GM12878 (cell line): ENCODE results near the gene GPR17. TPM values are rescaled to one million over a fixed set of nuclear protein-coding genes. Genes with fewer than 3 reads are reported as not detected.
A peak's percentile ranks its signal among the peaks of the same experiment; 100 is the strongest.

Source experiments
- ATAC-seq: fragments of 200-7000 bp; cut with Tn5 transposase; 3 replicates; pipeline ENCODE4 v1.9.1; 2020; ENCODE audit warnings: mild to moderate bottlenecking, moderate library complexity
- BruUV-seq: library from RNA; stranded (reverse); fragments of 400-500 nt; replicated peaks from 2 replicates; lab custom pipeline; 2021; lab: Mats Ljungman, UMichigan
- CTCF ChIA-PET: fragments of 300-600 bp; sonication (Branson Sonifier 250); formaldehyde crosslinking; extraction: SDS; loops from one replicate; lab custom pipeline; 2021; ENCODE audit warnings: inconsistent platforms; lab: Yijun Ruan, JAX
- POLR2A ChIA-PET: fragments of 350-600 bp; formaldehyde crosslinking; extraction: SDS; loops from one replicate; lab custom pipeline; 2021; ENCODE audit warnings: inconsistent platforms; lab: Charles Lee
- RAD21 ChIA-PET: fragments of 300-600 bp; sonication (Branson Sonifier 250); formaldehyde crosslinking; loops from one replicate; lab custom pipeline; 2023; ENCODE audit warnings: antibody characterized with exemption; ENCODE audit not compliant: unreplicated experiment; lab: Charles Lee
- SMC1A ChIA-PET: fragments of 300-600 bp; sonication (Branson Sonifier 250); formaldehyde crosslinking; loops from one replicate; lab custom pipeline; 2023; ENCODE audit not compliant: unreplicated experiment, uncharacterized antibody; lab: Charles Lee
- DNase-seq: peaks from one replicate; pipeline ENCODE4 v3.0.0-alpha.2; 2011; ENCODE audit warnings: low read depth, low spot score
- FAIRE-seq: peaks from 3 replicates; lab custom pipeline; 2011; peaks lifted over from hg19 to GRCh38; lab: Jason Lieb, UNC
- H2AFZ ChIP-seq: 2 replicates; pipeline ENCODE4 v1.6.0; 2011; ENCODE audit warnings: low read depth, low read length, control low read depth; ENCODE audit not compliant: control insufficient read depth
- H3K27ac ChIP-seq: 2 replicates; pipeline ENCODE4 v1.5.1; 2011; ENCODE audit warnings: control low read depth; ENCODE audit not compliant: control insufficient read depth, insufficient read depth
- H3K27me3 ChIP-seq, 2 experiments: replicated peaks in 1 of 2; 2 replicates each; pipeline versions ENCODE4 v1.6.0 to v1.6.1; 2011; ENCODE audit warnings: low read length in 1 of 2; ENCODE audit not compliant: control insufficient read depth in 2 of 2, insufficient read depth in 2 of 2
- H3K36me3 ChIP-seq, 2 experiments: 2 replicates each; pipeline ENCODE4 v1.5.1; 2011; ENCODE audit warnings: low read length in 1 of 2; ENCODE audit not compliant: control insufficient read depth in 2 of 2, insufficient read depth in 2 of 2
- H3K4me1 ChIP-seq: 2 replicates; pipeline ENCODE4 v1.6.1; 2011; ENCODE audit warnings: mild to moderate bottlenecking, low read length, moderate library complexity, mixed read lengths; ENCODE audit not compliant: control insufficient read depth, insufficient read depth
- H3K4me2 ChIP-seq: 2 replicates; pipeline ENCODE4 v1.6.0; 2011; ENCODE audit warnings: control low read depth; ENCODE audit not compliant: control insufficient read depth, insufficient read depth
- H3K4me3 ChIP-seq: fragments of 200-600 bp; sonication (generic); 2 replicates; pipeline ENCODE4 v1.5.1; 2016
- H3K79me2 ChIP-seq: 2 replicates; pipeline ENCODE4 v1.6.0; 2011; ENCODE audit warnings: low read length; ENCODE audit not compliant: control insufficient read depth, insufficient read depth
- H3K9ac ChIP-seq: 2 replicates; pipeline ENCODE4 v1.8.0; 2011; ENCODE audit warnings: low read length, control low read depth, mixed read lengths; ENCODE audit not compliant: control insufficient read depth, insufficient read depth
- H3K9me3 ChIP-seq: replicated peaks from 3 replicates; pipeline ENCODE4 v1.5.1; 2011; ENCODE audit warnings: mild to moderate bottlenecking, low read length; ENCODE audit not compliant: control insufficient read depth, insufficient read depth
- H4K20me1 ChIP-seq: 2 replicates; pipeline ENCODE4 v1.6.0; 2011; ENCODE audit not compliant: control insufficient read depth, insufficient read depth
- ATF7 ChIP-seq: fragments of 450-650 bp; IDR thresholded peaks from 2 replicates; pipeline ENCODE4 v1.6.1; 2016; ENCODE audit warnings: low read depth, mild to moderate bottlenecking
- BHLHE40 ChIP-seq, 2 experiments: fragments of 450-650 bp in 1 of 2; IDR thresholded peaks; 2 replicates each; pipeline ENCODE4 v1.6.1; 2011 to 2017; ENCODE audit warnings: low read depth in 2 of 2, borderline replicate concordance in 1 of 2, improper control_type of control experiment in 1 of 2, low read length in 1 of 2, mild to moderate bottlenecking in 1 of 2
- EGR1 ChIP-seq, 2 experiments: IDR thresholded peaks; 1 replicate in 1 of 2; 2 replicates in 1 of 2; pipeline ENCODE4 v1.6.1; 2011 to 2012; ENCODE audit warnings: low read depth in 2 of 2, low read length in 2 of 2, borderline replicate concordance in 1 of 2, mild to moderate bottlenecking in 1 of 2, moderate library complexity in 1 of 2
- HCFC1 ChIP-seq: fragments of 150-350 bp; IDR thresholded peaks from 2 replicates; pipeline ENCODE4 v1.6.1; 2014; ENCODE audit warnings: low read length
- IKZF1 ChIP-seq: fragments of 450-650 bp; conservative IDR thresholded peaks from 2 replicates; pipeline ENCODE4 v1.6.1; 2017; ENCODE audit warnings: antibody characterized with exemption, mild to moderate bottlenecking
- MTA2 ChIP-seq: fragments of 450-650 bp; IDR thresholded peaks from 2 replicates; pipeline ENCODE4 v1.6.1; 2016; ENCODE audit warnings: low read depth, mild to moderate bottlenecking, moderate library complexity
- NFYA ChIP-seq: IDR thresholded peaks from 2 replicates; pipeline ENCODE4 v1.6.1; 2011; ENCODE audit warnings: low read depth, mild to moderate bottlenecking, low read length, improper control_type of control experiment, borderline replicate concordance
- PAX5 ChIP-seq: IDR thresholded peaks from 2 replicates; pipeline ENCODE4 v1.6.1; 2011; ENCODE audit warnings: low read depth, low read length, borderline replicate concordance
- POLR2A ChIP-seq: IDR thresholded peaks from 2 replicates; pipeline ENCODE4 v1.6.1; 2011; ENCODE audit warnings: low read depth, mild to moderate bottlenecking, low read length
- RB1 ChIP-seq: fragments of 450-650 bp; formaldehyde crosslinking; IDR thresholded peaks from 2 replicates; pipeline ENCODE4 v1.6.1; 2017; ENCODE audit warnings: mild to moderate bottlenecking, borderline replicate concordance
- RUNX3 ChIP-seq: IDR thresholded peaks from 2 replicates; pipeline ENCODE4 v1.6.1; 2012; ENCODE audit warnings: low read length, inconsistent platforms
- SMAD1 ChIP-seq: fragments of 450-650 bp; IDR thresholded peaks from 2 replicates; pipeline ENCODE4 v1.6.1; 2018; ENCODE audit warnings: mild to moderate bottlenecking, low read depth; ENCODE audit not compliant: partially characterized antibody
- SP1 ChIP-seq: IDR thresholded peaks from one replicate; pipeline ENCODE4 v1.6.1; 2011; ENCODE audit warnings: low read depth, low read length
- SPI1 ChIP-seq: IDR thresholded peaks from 2 replicates; pipeline ENCODE4 v1.6.1; 2011; ENCODE audit warnings: low read depth, mild to moderate bottlenecking, low read length, moderate library complexity, borderline replicate concordance; ENCODE audit not compliant: insufficient read depth
- TCF12 ChIP-seq: IDR thresholded peaks from 2 replicates; pipeline ENCODE4 v1.6.1; 2011; ENCODE audit warnings: low read depth, mild to moderate bottlenecking, low read length
- TCF3 ChIP-seq: IDR thresholded peaks from 2 replicates; pipeline ENCODE4 v1.6.1; 2012; ENCODE audit warnings: low read depth, mild to moderate bottlenecking, low read length, borderline replicate concordance; ENCODE audit not compliant: insufficient read depth
- YY1 ChIP-seq: IDR thresholded peaks from 2 replicates; pipeline ENCODE4 v1.6.1; 2011; ENCODE audit warnings: low read depth, mild to moderate bottlenecking, low read length
- WGBS: methylation state at CpG from one replicate; pipeline ENCODE4 v1.1.6; 2016; ENCODE audit warnings: low lambda C conversion rate; ENCODE audit not compliant: insufficient replicate concordance, insufficient coverage; ENCODE audit errors: missing lambda C conversion rate; 5-methylcytosine and 5-hydroxymethylcytosine counted together
- in situ Hi-C: fragments of 300-500 bp; cut with MboI; formaldehyde crosslinking; loops from 9 replicates; pipeline ENCODE4 v1.14.3; 2018; ENCODE audit warnings: mixed read lengths
- intact Hi-C: fragments of 100-400 bp; cut with micrococcal nuclease; formaldehyde crosslinking; loops from one replicate; pipeline ENCODE4 v1.14.2; 2022; ENCODE audit not compliant: unreplicated experiment
- polyA plus RNA-seq, 11 experiments: library from polyadenylated mRNA; depleted of rRNA in 4 of 11; unstranded in 6 of 11; stranded (reverse) in 5 of 11; fragments of >200 nt; fragmentation: Nextera tagmentation in 4 of 11; fragmentation: Illumina TruSeq in 1 of 11; extraction: Ambion mirVana in 4 of 11; extraction: Trizol in 1 of 11; gene quantifications; 1 replicate in 1 of 11; 2 replicates in 10 of 11; pipeline versions ENCODE4 v1.2.1 to v1.2.3, GENCODE V29; 2011 to 2016; ENCODE audit warnings: inconsistent platforms in 2 of 11, missing spikeins in 2 of 11, low read depth in 1 of 11
- total RNA-seq, 4 experiments: library from RNA; depleted of rRNA in 3 of 4; stranded (reverse); fragments of >200 nt in 3 of 4; fragmentation: Illumina TruSeq in 1 of 4; extraction: Trizol in 1 of 4; gene quantifications; 2 replicates each; pipeline versions ENCODE4 v1.2.1 to v1.2.3, GENCODE V29; 2013 to 2021

Gene GPR17
- total and polyA plus RNA-seq, 10 of the 15 experiments (the other 5 are each of a cell fraction or from before 2014, with no cell fraction given): not detected

DNA sequence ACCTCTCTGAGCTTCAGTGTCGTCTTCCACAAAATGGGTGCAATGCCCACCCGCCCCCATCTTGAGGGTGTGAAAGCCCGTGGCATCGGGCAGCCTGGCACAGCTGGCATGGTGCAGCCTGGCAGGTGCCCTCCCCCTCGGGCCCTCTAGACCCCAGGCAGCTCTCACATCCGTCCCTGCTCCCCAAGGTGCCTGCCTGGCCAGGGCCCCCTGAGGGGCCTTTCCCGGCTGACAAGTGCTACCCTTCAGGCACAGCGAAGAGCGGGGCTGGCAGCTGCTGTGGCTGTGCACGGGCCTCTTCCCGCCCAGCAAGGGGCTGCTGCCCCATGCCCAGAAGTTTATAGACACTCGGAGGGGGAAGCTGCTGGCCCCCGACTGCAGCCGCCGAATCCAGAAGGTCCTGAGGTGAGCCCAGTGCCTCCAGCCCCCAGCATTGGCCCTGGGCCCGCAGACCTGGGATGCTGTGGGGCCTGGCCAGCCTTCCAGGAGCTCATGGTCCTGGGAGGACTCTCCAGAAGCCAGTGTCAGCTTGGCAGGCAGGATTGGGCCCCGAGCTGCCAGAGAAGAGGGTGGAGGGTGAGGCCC lies 13.9 kb upstream of the GPR17 start:
- no peak overlapping the region for H3K27ac ChIP-seq
- H3K9me3 ChIP-seq: no peaks in the 10 kb centered on the region
- intact Hi-C loops (no loop called here), in situ Hi-C loops (no loop called here)
- TF ChIP-seq NFYA (no peak), SMAD1 (no peak), HCFC1 (no peak), SP1 (no peak)
- H4K20me1 ChIP-seq: no peaks in the 10 kb centered on the region
- ChIA-PET POLR2A (interaction anchor here (0.6 kb wide), 1 partner anchor 177 kb away, joined by 5 read pairs; no protein-coding TSS in a partner anchor), CTCF (interaction anchor here (1.3 to 1.4 kb wide), 2 partner anchors 41 to 105 kb away, joined by 3 to 6 read pairs; partner anchors contain the start of gene IWS1), SMC1A (no interaction called here), RAD21 (no interaction called here)
- no peaks in the 10 kb centered on the region for H3K27me3 ChIP-seq
- H2AFZ ChIP-seq: no peak overlapping the region
- no peak overlapping the region for H3K9ac ChIP-seq
- H3K4me3 ChIP-seq: no peak overlapping the region
- no peaks in the 10 kb centered on the region for H3K36me3 ChIP-seq
- H3K4me1 ChIP-seq: peaks cover 17% of the 10 kb centered on the region
- DNase-seq (no peak), FAIRE-seq (no peak), ATAC-seq (no peak)
- no TSS peak for BruUV-seq
- H3K79me2 ChIP-seq: no peaks in the 10 kb centered on the region
- H3K4me2 ChIP-seq: no peak overlapping the region
- WGBS: 83% methylated on average over 17 of the region's 17 CpGs

DNA sequence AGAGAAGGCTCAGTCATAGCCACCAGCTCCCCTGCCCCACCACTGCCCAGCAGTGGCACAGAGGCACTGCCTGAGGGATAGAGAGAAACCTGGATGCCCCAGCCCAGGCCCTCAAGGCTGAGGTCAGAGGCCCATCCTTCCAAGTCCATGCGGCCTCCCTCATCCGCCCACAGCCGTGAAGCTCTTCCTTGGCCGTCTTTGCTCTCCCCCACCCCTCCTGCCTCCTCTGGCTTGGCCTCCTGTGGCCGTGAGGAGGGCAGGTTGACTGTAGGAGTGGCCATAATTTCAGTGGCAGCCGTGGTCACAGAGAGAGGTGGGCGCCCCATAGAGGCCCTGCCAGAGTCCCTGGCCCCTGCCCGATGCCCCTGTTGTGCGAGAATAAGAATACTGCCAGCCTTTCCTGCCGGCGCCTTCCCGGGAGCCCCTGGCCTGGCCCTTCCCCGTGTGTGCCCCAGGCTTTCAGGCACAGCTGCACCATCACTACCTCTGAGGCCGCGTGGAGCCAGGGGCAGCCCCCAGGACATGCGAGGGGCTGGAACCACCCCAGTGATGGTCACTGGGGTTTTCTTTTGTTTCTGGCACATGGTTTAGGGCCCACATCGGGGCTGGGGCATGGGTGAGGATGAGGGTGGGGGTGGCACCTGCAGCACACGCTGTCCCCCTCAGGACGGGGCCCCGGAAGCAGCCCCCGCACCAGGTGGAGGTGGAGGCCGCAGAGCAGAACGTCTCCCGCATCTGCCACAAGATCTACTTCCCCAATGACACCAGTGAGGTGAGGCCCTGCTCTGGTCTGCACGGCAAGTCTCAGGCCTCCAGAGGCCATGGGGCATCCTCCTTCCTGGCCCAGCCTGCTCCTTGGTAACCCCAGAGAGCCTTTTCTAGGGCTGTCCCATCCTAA lies 13.1 kb upstream of the GPR17 start:
- Histone ChIP-seq H3K4me2 (peak overlapping the region; percentile 42; the same call in 1 of the 2 replicates), H3K4me1 (peaks cover 17% of the 10 kb centered on the region), H3K79me2 (no peaks in the 10 kb centered on the region), H3K27ac (no peak overlapping the region), H2AFZ (no peak overlapping the region; the same call in 1 of the 2 replicates), H4K20me1 (no peaks in the 10 kb centered on the region), H3K9ac (no peak overlapping the region), H3K27me3 (no peaks in the 10 kb centered on the region), H3K4me3 (no peak overlapping the region), H3K36me3 (no peaks in the 10 kb centered on the region), H3K9me3 (no peaks in the 10 kb centered on the region)
- RAD21 ChIA-PET: no interaction called here
- POLR2A ChIA-PET: interaction anchor here (0.6 kb wide), 1 partner anchor 176 kb away, joined by 5 read pairs; no protein-coding TSS in a partner anchor
- intact Hi-C loops (no loop called here), in situ Hi-C loops (no loop called here)
- WGBS: 35% methylated on average over 25 of the region's 25 CpGs
- no TSS peak for BruUV-seq
- no peak for DNase-seq
- FAIRE-seq: no peak
- CTCF ChIA-PET: interaction anchor here (1.3 to 1.4 kb wide), 2 partner anchors 41 to 106 kb away, joined by 3 to 6 read pairs; partner anchors contain the start of gene IWS1
- ATAC-seq: peak; percentile 62
- SMC1A ChIA-PET: no interaction called here
- no peak for TF ChIP-seq SPI1
- TF ChIP-seq TCF3: peak; percentile 83; the same call in 1 of the 2 replicates
- TF ChIP-seq PAX5: peak; percentile 62; the same call in 1 of the 2 replicates
- TF ChIP-seq EGR1 (IDR thresholded peaks at IDR 0.05; ENCODE audit: borderline replicate concordance in 1 of 2, low read depth in 2 of 2, low read length in 2 of 2): peak in 1 of 2 experiments; percentile 86; a peak in 2 of 3 replicates
- no peak for TF ChIP-seq YY1
- TF ChIP-seq RUNX3: peak; percentile 37
- TF ChIP-seq BHLHE40 (IDR thresholded peaks at IDR 0.05; ENCODE audit: borderline replicate concordance in 1 of 2, low read depth in 2 of 2, low read length in 1 of 2): peak in 1 of 2 experiments; percentile 57; a peak in 1 of 4 replicates
- TF ChIP-seq POLR2A: peak; percentile 20; the same call in 1 of the 2 replicates
- TF ChIP-seq MTA2: 0 out of 2 replicates have a peak, but pooled peaks have one; percentile 13
- no peak for TF ChIP-seq RB1
- peak; percentile 82 for TF ChIP-seq TCF12
- peak; percentile 41; the same call in 1 of the 2 replicates for TF ChIP-seq IKZF1
- TF ChIP-seq ATF7: no peak
